GM19468 (cell line): ENCODE data around the gene NUMB.

Experiments used
- ATAC-seq: cut with Tn5 transposase; IDR thresholded peaks from one replicate; pipeline ENCODE4 v1.9.1; 2021; ENCODE audit warnings: mild to moderate bottlenecking, moderate library complexity, moderate number of reproducible peaks; ENCODE audit not compliant: unreplicated experiment; ENCODE audit errors: extremely low read depth

NUMB gene

GRCh38 chr14:73237786-73238423 is 220.4 kb downstream of the NUMB start:
- no peak for ATAC-seq

GRCh38 chr14:73237219-73237785 is 221.0 kb downstream of the NUMB start, which contains the start of gene PAPLN:
PAPLN (plus strand) TSS chr14:73237506; CDS start chr14:73239779, 2,273 bp downstream.
- no peak for ATAC-seq

GRCh38 chr14:73236752-73237218 is 221.6 kb downstream of the NUMB start:
- ATAC-seq: no peak

GRCh38 chr14:73236157-73236556 is 222.2 kb downstream of the NUMB start:
- ATAC-seq: no peak

GRCh38 chr14:73235531-73236155 is 222.7 kb downstream of the NUMB start:
- ATAC-seq: no peak

GRCh38 chr14:73234586-73235394 is 223.6 kb downstream of the NUMB start:
- no peak for ATAC-seq

GRCh38 chr14:73234029-73234428 is 224.3 kb downstream of the NUMB start:
- no peak for ATAC-seq

GRCh38 chr14:73233564-73233963 is 224.8 kb downstream of the NUMB start:
- ATAC-seq: no peak

- no peak for ATAC-seq
Observed at GRCh38 chr14:73232984-73233383, 225.4 kb downstream of the NUMB start.

- ATAC-seq: no peak
Observed at GRCh38 chr14:73231981-73232851, 226.1 kb downstream of the NUMB start.

GRCh38 chr14:73230051-73230450 is 228.3 kb downstream of the NUMB start:
- ATAC-seq: no peak

GRCh38 chr14:73227812-73228781 is 230.2 kb downstream of the NUMB start:
- no peak for ATAC-seq

GRCh38 chr14:73225496-73225895 is 232.8 kb downstream of the NUMB start:
- no peak for ATAC-seq
